Activated naive CD8-positive, alpha-beta T cell treated with anti-CD3 and anti-CD28 coated beads, Interleukin-2, amount 10 ng/mL, durations not matched to agents 7 days and 5 days (primary cell): ENCODE data around the gene MGAT5. TPM values are rescaled to one million over a fixed set of nuclear protein-coding genes. Genes with fewer than 3 reads are reported as not detected.

Experiments used
- ATAC-seq: fragments of 150-1000 bp; cut with Tn5 transposase; one replicate; pipeline ENCODE4 v1.10.0; 2021; ENCODE audit warnings: low read depth, moderate library complexity
- POLR2A ChIA-PET: fragments of 350-600 bp; sonication (Branson Sonifier 250); formaldehyde crosslinking; loops from one replicate; lab custom pipeline; 2021; ENCODE audit warnings: antibody characterized with exemption; lab: Charles Lee
- DNase-seq: peaks from one replicate; pipeline ENCODE4 v3.0.0; 2021
- H3K27ac Mint-ChIP-seq: one replicate; pipeline ENCODE4 v1.8.0; 2022; ENCODE audit warnings: mild to moderate bottlenecking, mixed read lengths
- H3K27me3 Mint-ChIP-seq: one replicate; pipeline ENCODE4 v1.8.0; 2022; ENCODE audit warnings: mild to moderate bottlenecking, moderate library complexity, mixed read lengths
- H3K36me3 Mint-ChIP-seq: one replicate; pipeline ENCODE4 v1.8.0; 2021; ENCODE audit warnings: mild to moderate bottlenecking, mixed read lengths
- H3K4me1 Mint-ChIP-seq: one replicate; pipeline ENCODE4 v1.8.0; 2021; ENCODE audit warnings: mixed read lengths
- H3K4me3 Mint-ChIP-seq: one replicate; pipeline ENCODE4 v1.8.0; 2022; ENCODE audit warnings: mild to moderate bottlenecking, moderate library complexity, mixed read lengths
- H3K9me3 Mint-ChIP-seq: one replicate; pipeline ENCODE4 v1.8.0; 2021; ENCODE audit warnings: mixed read lengths
- total RNA-seq, 2 experiments: library from RNA; stranded (reverse); gene quantifications; one replicate each; pipeline ENCODE4 v1.2.3, GENCODE V29; 2021

The MGAT5 gene
- total RNA-seq, 2 experiments from 2014 or later: 66.3 to 70.9 TPM

GRCh38 chr2:134451347-134451630, 197.4 kb downstream of the MGAT5 start:
- H3K36me3 Mint-ChIP-seq: no peaks in the 10 kb centered on the region

GRCh38 chr2:134452042-134452733, 198.3 kb downstream of the MGAT5 start:
- no peak overlapping the region for H3K27ac Mint-ChIP-seq
- no peaks in the 10 kb centered on the region for H3K27me3 Mint-ChIP-seq
- no peak overlapping the region for H3K4me3 Mint-ChIP-seq
- POLR2A ChIA-PET: no interaction called here
- DNase-seq: no peak
- no peak for ATAC-seq
- no peaks in the 10 kb centered on the region for H3K9me3 Mint-ChIP-seq
- no peaks in the 10 kb centered on the region for H3K4me1 Mint-ChIP-seq
- no peaks in the 10 kb centered on the region for H3K36me3 Mint-ChIP-seq

More at GRCh38 chr2:134451347-134451630, 197.4 kb downstream of the MGAT5 start:
- POLR2A ChIA-PET: interaction anchor here (1.0 kb wide), 1 partner anchor 567 kb away, joined by 3 read pairs; no protein-coding TSS in a partner anchor
- Mint-ChIP-seq H3K4me1 (no peaks in the 10 kb centered on the region), H3K27me3 (no peaks in the 10 kb centered on the region), H3K4me3 (no peak overlapping the region), H3K9me3 (no peaks in the 10 kb centered on the region), H3K27ac (no peak overlapping the region)
- no peak for DNase-seq
- no peak for ATAC-seq

- DNase-seq: no peak
- no peak overlapping the region for H3K4me3 Mint-ChIP-seq
These were observed 199.6 kb downstream of the MGAT5 start for GRCh38 chr2:134453476-134453875.

GRCh38 chr2:134453973-134454372, 200.1 kb downstream of the MGAT5 start:
- no peaks in the 10 kb centered on the region for H3K4me1 Mint-ChIP-seq
- ATAC-seq (no peak), DNase-seq (no peak)
- no peak overlapping the region for H3K4me3 Mint-ChIP-seq
- no peak overlapping the region for H3K27ac Mint-ChIP-seq
- no peaks in the 10 kb centered on the region for H3K36me3 Mint-ChIP-seq
- no peaks in the 10 kb centered on the region for H3K9me3 Mint-ChIP-seq
- POLR2A ChIA-PET: no interaction called here
- H3K27me3 Mint-ChIP-seq: no peaks in the 10 kb centered on the region

More at GRCh38 chr2:134453476-134453875, 199.6 kb downstream of the MGAT5 start:
- Mint-ChIP-seq H3K27ac (no peak overlapping the region), H3K36me3 (no peaks in the 10 kb centered on the region), H3K27me3 (no peaks in the 10 kb centered on the region), H3K4me1 (no peaks in the 10 kb centered on the region), H3K9me3 (no peaks in the 10 kb centered on the region)
- ATAC-seq: no peak
- POLR2A ChIA-PET: interaction anchor here (0.6 kb wide), 1 partner anchor 288 kb away, joined by 3 read pairs; no protein-coding TSS in a partner anchor

GRCh38 chr2:134454426-134454825, 200.6 kb downstream of the MGAT5 start:
- DNase-seq (no peak), ATAC-seq (no peak)
- H3K36me3 Mint-ChIP-seq: no peaks in the 10 kb centered on the region
- H3K27ac Mint-ChIP-seq: no peak overlapping the region
- no peaks in the 10 kb centered on the region for H3K27me3 Mint-ChIP-seq
- POLR2A ChIA-PET: no interaction called here
- H3K9me3 Mint-ChIP-seq: no peaks in the 10 kb centered on the region
- H3K4me1 Mint-ChIP-seq: no peaks in the 10 kb centered on the region
- no peak overlapping the region for H3K4me3 Mint-ChIP-seq

DNA sequence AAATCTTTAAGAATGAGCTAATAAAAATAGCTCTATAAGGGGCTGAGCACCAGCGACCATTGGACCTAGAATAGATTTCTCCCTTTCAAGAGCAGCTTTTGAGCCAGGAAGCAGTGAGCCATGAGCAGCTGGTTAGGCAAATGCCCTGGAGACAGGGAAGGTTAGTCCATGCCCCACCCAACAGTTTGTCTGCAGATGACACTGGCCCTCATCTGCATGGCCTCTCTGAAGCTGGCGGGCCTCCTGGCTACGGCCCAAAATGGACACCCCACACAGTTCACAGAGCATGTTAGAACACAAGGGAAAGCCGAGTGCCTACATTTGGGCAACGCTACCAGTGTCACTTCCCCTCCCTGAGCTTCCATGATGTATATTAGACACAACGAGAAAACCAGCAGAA, 201.1 kb downstream of the MGAT5 start:
- Mint-ChIP-seq H3K4me1 (no peaks in the 10 kb centered on the region), H3K4me3 (no peak overlapping the region), H3K36me3 (no peaks in the 10 kb centered on the region), H3K27ac (no peak overlapping the region), H3K27me3 (no peaks in the 10 kb centered on the region), H3K9me3 (no peaks in the 10 kb centered on the region)
- DNase-seq (no peak), ATAC-seq (no peak)
- POLR2A ChIA-PET: no interaction called here

DNA sequence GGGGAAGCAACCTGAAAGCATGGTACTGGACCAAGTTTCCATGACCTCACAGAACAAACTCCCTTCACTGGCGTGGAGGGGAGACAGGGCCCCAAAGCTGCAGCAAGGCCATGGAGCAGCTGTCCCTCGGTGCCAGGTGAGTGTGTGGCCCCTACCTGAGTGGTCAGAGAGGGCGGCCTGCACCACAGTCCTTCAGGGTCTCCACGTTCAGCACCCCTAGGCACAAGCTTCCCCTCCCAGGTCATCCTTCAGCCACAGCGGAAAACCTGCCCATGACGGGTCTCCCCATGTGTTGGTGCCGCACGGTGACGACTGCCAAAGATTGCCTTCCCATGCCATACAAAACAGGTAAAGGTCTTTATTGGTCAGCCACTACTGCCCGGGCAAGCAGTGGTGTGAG, 201.6 kb downstream of the MGAT5 start:
- Mint-ChIP-seq H3K4me3 (no peak overlapping the region), H3K9me3 (no peaks in the 10 kb centered on the region), H3K4me1 (no peaks in the 10 kb centered on the region), H3K27me3 (no peaks in the 10 kb centered on the region), H3K27ac (no peak overlapping the region), H3K36me3 (no peaks in the 10 kb centered on the region)
- POLR2A ChIA-PET: no interaction called here
- DNase-seq: no peak
- ATAC-seq: no peak

DNA sequence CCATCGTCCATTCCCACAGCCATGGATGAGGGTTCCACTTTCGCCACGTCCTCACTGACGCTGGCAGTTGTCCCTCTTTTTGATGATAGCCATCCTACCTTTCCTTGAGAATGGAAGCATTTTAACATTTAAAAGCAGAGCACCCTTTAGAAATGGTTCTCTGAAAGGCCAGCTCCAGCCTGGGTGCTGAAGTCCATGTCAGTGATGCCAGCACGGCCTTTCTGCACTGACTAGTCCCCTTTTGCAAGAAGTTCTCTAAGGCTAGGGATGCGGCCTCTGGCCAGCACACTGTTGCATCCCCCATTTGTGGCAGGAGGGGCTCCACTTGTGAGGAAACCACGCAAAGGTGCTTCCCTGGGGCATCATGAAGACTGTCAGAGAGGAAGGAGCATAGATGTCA, 203.5 kb downstream of the MGAT5 start:
- Mint-ChIP-seq H3K36me3 (no peaks in the 10 kb centered on the region), H3K4me1 (no peaks in the 10 kb centered on the region), H3K27me3 (no peaks in the 10 kb centered on the region), H3K9me3 (no peaks in the 10 kb centered on the region), H3K27ac (no peak overlapping the region), H3K4me3 (no peak overlapping the region)
- no peak for ATAC-seq
- DNase-seq: no peak
- POLR2A ChIA-PET: no interaction called here

GRCh38 chr2:134457765-134458472, 204.0 kb downstream of the MGAT5 start:
- H3K9me3 Mint-ChIP-seq: no peaks in the 10 kb centered on the region
- no peak for DNase-seq
- no peak for ATAC-seq
- H3K27ac Mint-ChIP-seq: no peak overlapping the region
- H3K36me3 Mint-ChIP-seq: no peaks in the 10 kb centered on the region
- no peaks in the 10 kb centered on the region for H3K27me3 Mint-ChIP-seq
- POLR2A ChIA-PET: no interaction called here
- no peaks in the 10 kb centered on the region for H3K4me1 Mint-ChIP-seq
- no peak overlapping the region for H3K4me3 Mint-ChIP-seq

DNA sequence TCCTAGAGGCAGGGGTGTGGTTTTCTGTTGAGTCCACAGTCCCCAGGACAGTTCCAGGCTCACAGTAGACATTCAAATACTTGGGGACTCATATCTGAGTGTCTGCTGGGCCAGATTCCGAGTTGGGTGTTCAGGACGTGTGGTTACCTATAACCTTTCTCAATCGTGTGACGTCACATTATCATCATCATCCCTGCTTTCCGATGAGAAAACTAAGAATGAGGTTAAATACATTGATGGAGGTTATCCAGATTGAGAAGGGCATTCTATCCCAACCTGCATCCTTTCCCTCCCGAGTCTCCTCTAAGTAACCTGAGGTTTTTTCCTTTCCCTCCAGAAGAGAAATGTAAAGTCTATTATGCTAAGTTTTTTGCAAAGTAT, 204.6 kb downstream of the MGAT5 start:
- Mint-ChIP-seq H3K4me1 (no peaks in the 10 kb centered on the region), H3K9me3 (no peaks in the 10 kb centered on the region), H3K4me3 (no peak overlapping the region), H3K36me3 (no peaks in the 10 kb centered on the region), H3K27me3 (no peaks in the 10 kb centered on the region), H3K27ac (no peak overlapping the region)
- ATAC-seq (no peak), DNase-seq (no peak)
- POLR2A ChIA-PET: no interaction called here

DNA sequence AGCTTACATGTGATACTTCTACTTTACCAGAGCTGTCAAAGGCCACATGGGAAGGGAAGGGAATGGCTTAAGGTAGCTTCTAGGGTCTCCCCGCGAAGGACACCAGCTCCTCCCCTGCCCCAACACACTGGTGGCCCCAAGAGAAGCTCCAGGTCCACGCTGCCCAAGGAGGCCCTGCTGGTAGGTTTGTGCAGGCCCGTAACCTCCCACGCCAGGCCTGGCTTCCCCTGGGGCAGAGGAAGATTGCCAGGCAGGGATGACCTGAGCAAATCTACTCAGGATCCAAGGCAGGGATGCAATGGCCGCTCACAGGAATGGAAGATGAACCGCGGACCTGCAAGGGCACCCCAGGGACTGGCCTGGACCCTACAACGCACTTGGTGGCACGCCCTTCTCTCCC, 205.1 kb downstream of the MGAT5 start:
- ATAC-seq: no peak

DNA sequence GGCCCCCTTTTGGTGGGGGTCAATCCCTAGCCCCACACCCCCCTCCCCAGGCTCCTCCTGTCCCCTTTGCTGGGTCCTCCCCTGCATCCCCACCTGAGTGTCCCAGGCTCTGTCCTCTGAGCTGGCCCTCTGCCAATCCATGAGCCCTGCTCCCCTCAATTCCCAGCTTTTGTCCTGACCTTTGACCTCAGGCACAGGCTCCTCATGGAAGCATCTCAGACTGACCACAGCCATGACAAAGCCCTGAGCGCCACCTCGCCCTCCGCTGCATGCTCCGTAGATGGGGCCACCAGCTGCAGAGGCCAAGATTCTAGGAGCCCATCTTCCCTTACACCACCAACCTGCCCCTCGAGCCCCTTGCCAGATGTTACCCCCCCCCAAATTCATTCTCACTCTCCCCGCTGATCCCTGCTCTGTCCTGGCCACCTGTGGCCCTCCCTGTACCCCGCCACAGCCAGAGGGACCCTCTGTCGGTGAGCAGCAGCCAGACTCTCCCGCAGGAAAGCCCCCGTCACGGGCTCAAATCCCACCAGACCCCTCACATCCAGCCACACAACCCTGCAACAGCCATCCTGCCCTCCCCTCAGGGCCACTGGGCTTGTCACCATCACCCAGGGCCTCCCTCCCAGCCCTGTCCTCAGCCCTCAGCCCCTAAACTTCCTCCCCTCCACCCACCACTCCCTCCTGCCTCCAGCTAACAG, 206.0 kb downstream of the MGAT5 start:
- Mint-ChIP-seq H3K4me3 (no peak overlapping the region), H3K27ac (no peak overlapping the region), H3K4me1 (no peaks in the 10 kb centered on the region), H3K27me3 (no peaks in the 10 kb centered on the region), H3K9me3 (no peaks in the 10 kb centered on the region), H3K36me3 (no peaks in the 10 kb centered on the region)
- DNase-seq: no peak
- ATAC-seq: no peak
- POLR2A ChIA-PET: no interaction called here

More for the DNA sequence above, 205.1 kb downstream of the MGAT5 start:
- Mint-ChIP-seq H3K36me3 (no peaks in the 10 kb centered on the region), H3K27me3 (no peaks in the 10 kb centered on the region), H3K4me3 (no peak overlapping the region), H3K27ac (no peak overlapping the region), H3K4me1 (no peaks in the 10 kb centered on the region), H3K9me3 (no peaks in the 10 kb centered on the region)
- POLR2A ChIA-PET: no interaction called here
- DNase-seq: no peak

- H3K27ac Mint-ChIP-seq: no peak overlapping the region
- H3K9me3 Mint-ChIP-seq: no peaks in the 10 kb centered on the region
- peak; percentile 41 for DNase-seq
- POLR2A ChIA-PET: no interaction called here
- ATAC-seq: peak; percentile 53
- no peak overlapping the region for H3K4me3 Mint-ChIP-seq
- H3K27me3 Mint-ChIP-seq: no peaks in the 10 kb centered on the region
- no peaks in the 10 kb centered on the region for H3K36me3 Mint-ChIP-seq
- no peaks in the 10 kb centered on the region for H3K4me1 Mint-ChIP-seq
These were observed 206.7 kb downstream of the MGAT5 start for GRCh38 chr2:134460583-134460998.

DNA sequence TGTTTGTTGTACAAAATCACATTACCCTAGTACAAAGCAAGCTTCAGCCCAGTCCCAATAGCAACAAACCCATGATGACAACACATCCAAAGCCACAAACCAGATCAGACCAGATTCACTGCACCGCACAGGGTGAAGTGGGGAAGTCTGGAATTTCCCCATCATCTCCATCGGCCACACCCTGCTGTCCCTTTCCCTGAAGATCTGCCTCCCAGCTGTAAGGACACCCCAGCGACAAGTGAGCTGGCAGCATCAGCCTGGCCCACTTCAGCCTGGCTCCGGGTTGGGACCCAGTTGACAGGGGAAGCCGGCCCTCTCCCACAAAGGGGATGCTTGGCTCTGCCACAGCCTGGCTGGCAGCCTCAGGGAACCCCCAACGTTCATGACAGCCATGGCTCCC, 207.6 kb downstream of the MGAT5 start:
- POLR2A ChIA-PET: no interaction called here
- Mint-ChIP-seq H3K36me3 (no peaks in the 10 kb centered on the region), H3K27ac (no peak overlapping the region)

More for the DNA sequence above, 207.6 kb downstream of the MGAT5 start:
- Mint-ChIP-seq H3K4me3 (no peak overlapping the region), H3K27me3 (no peaks in the 10 kb centered on the region), H3K9me3 (no peaks in the 10 kb centered on the region), H3K4me1 (no peaks in the 10 kb centered on the region)
- ATAC-seq: no peak
- DNase-seq: no peak
